GM12878 (cell line): ENCODE data around the gene FAT4. TPM values are rescaled to one million over a fixed set of nuclear protein-coding genes. Genes with fewer than 3 reads are reported as not detected.

Source experiments
- ATAC-seq: fragments of 200-7000 bp; cut with Tn5 transposase; 3 replicates; pipeline ENCODE4 v1.9.1; 2020; ENCODE audit warnings: mild to moderate bottlenecking, moderate library complexity
- BruUV-seq: library from RNA; stranded (reverse); fragments of 400-500 nt; replicated peaks from 2 replicates; lab custom pipeline; 2021; lab: Mats Ljungman, UMichigan
- CTCF ChIA-PET: fragments of 300-600 bp; sonication (Branson Sonifier 250); formaldehyde crosslinking; extraction: SDS; loops from one replicate; lab custom pipeline; 2021; ENCODE audit warnings: inconsistent platforms; lab: Yijun Ruan, JAX
- POLR2A ChIA-PET: fragments of 350-600 bp; formaldehyde crosslinking; extraction: SDS; loops from one replicate; lab custom pipeline; 2021; ENCODE audit warnings: inconsistent platforms; lab: Charles Lee
- RAD21 ChIA-PET: fragments of 300-600 bp; sonication (Branson Sonifier 250); formaldehyde crosslinking; loops from one replicate; lab custom pipeline; 2023; ENCODE audit warnings: antibody characterized with exemption; ENCODE audit not compliant: unreplicated experiment; lab: Charles Lee
- SMC1A ChIA-PET: fragments of 300-600 bp; sonication (Branson Sonifier 250); formaldehyde crosslinking; loops from one replicate; lab custom pipeline; 2023; ENCODE audit not compliant: unreplicated experiment, uncharacterized antibody; lab: Charles Lee
- DNase-seq: peaks from one replicate; pipeline ENCODE4 v3.0.0-alpha.2; 2011; ENCODE audit warnings: low read depth, low spot score
- FAIRE-seq: peaks from 3 replicates; lab custom pipeline; 2011; peaks lifted over from hg19 to GRCh38; lab: Jason Lieb, UNC
- H2AFZ ChIP-seq: 2 replicates; pipeline ENCODE4 v1.6.0; 2011; ENCODE audit warnings: low read depth, low read length, control low read depth; ENCODE audit not compliant: control insufficient read depth
- H3K27ac ChIP-seq: 2 replicates; pipeline ENCODE4 v1.5.1; 2011; ENCODE audit warnings: control low read depth; ENCODE audit not compliant: control insufficient read depth, insufficient read depth
- H3K27me3 ChIP-seq, 2 experiments: replicated peaks in 1 of 2; 2 replicates each; pipeline versions ENCODE4 v1.6.0 to v1.6.1; 2011; ENCODE audit warnings: low read length in 1 of 2; ENCODE audit not compliant: control insufficient read depth in 2 of 2, insufficient read depth in 2 of 2
- H3K36me3 ChIP-seq, 2 experiments: 2 replicates each; pipeline ENCODE4 v1.5.1; 2011; ENCODE audit warnings: low read length in 1 of 2; ENCODE audit not compliant: control insufficient read depth in 2 of 2, insufficient read depth in 2 of 2
- H3K4me1 ChIP-seq: 2 replicates; pipeline ENCODE4 v1.6.1; 2011; ENCODE audit warnings: mild to moderate bottlenecking, low read length, moderate library complexity, mixed read lengths; ENCODE audit not compliant: control insufficient read depth, insufficient read depth
- H3K4me2 ChIP-seq: 2 replicates; pipeline ENCODE4 v1.6.0; 2011; ENCODE audit warnings: control low read depth; ENCODE audit not compliant: control insufficient read depth, insufficient read depth
- H3K4me3 ChIP-seq: fragments of 200-600 bp; sonication (generic); 2 replicates; pipeline ENCODE4 v1.5.1; 2016
- H3K79me2 ChIP-seq: 2 replicates; pipeline ENCODE4 v1.6.0; 2011; ENCODE audit warnings: low read length; ENCODE audit not compliant: control insufficient read depth, insufficient read depth
- H3K9ac ChIP-seq: 2 replicates; pipeline ENCODE4 v1.8.0; 2011; ENCODE audit warnings: low read length, control low read depth, mixed read lengths; ENCODE audit not compliant: control insufficient read depth, insufficient read depth
- H3K9me3 ChIP-seq: replicated peaks from 3 replicates; pipeline ENCODE4 v1.5.1; 2011; ENCODE audit warnings: mild to moderate bottlenecking, low read length; ENCODE audit not compliant: control insufficient read depth, insufficient read depth
- H4K20me1 ChIP-seq: 2 replicates; pipeline ENCODE4 v1.6.0; 2011; ENCODE audit not compliant: control insufficient read depth, insufficient read depth
- FOS ChIP-seq: IDR thresholded peaks from 3 replicates; pipeline ENCODE4 v1.6.1; 2011; ENCODE audit warnings: borderline replicate concordance; ENCODE audit not compliant: insufficient read length; ENCODE audit errors: extremely low read depth
- HDAC2 ChIP-seq: fragments of 200-600 bp; sonication (generic); IDR thresholded peaks from 2 replicates; pipeline ENCODE4 v1.6.1; 2017
- HDAC6 ChIP-seq: fragments of 200-600 bp; sonication (generic); IDR thresholded peaks from one replicate; pipeline ENCODE4 v1.8.0; 2017; ENCODE audit warnings: antibody characterized with exemption; ENCODE audit not compliant: unreplicated experiment
- MEF2A ChIP-seq: IDR thresholded peaks from 2 replicates; pipeline ENCODE4 v1.6.1; 2011; ENCODE audit warnings: low read depth, mild to moderate bottlenecking, low read length, moderate library complexity; ENCODE audit not compliant: insufficient read depth
- NFIC ChIP-seq: IDR thresholded peaks from 2 replicates; pipeline ENCODE4 v1.6.1; 2012; ENCODE audit warnings: low read depth, mild to moderate bottlenecking, inconsistent platforms, low read length, moderate library complexity
- NRF1 ChIP-seq: conservative IDR thresholded peaks from 2 replicates; pipeline ENCODE4 v1.6.1; 2011; ENCODE audit warnings: mild to moderate bottlenecking, low read depth, low read length, improper control_type of control experiment
- PRDM15 ChIP-seq: fragments of 450-650 bp; formaldehyde crosslinking; IDR thresholded peaks from 2 replicates; pipeline ENCODE4 v1.4.0; 2020; ENCODE audit warnings: mild to moderate bottlenecking, moderate library complexity
- SIX5 ChIP-seq: IDR thresholded peaks from 2 replicates; pipeline ENCODE4 v1.6.1; 2011; ENCODE audit warnings: mild to moderate bottlenecking, low read depth, low read length, moderate library complexity; ENCODE audit not compliant: severe bottlenecking
- SMARCA5 ChIP-seq: fragments of 450-650 bp; IDR thresholded peaks from 2 replicates; pipeline ENCODE4 v1.6.1; 2017; ENCODE audit warnings: mild to moderate bottlenecking
- TAF1 ChIP-seq: IDR thresholded peaks from 2 replicates; pipeline ENCODE4 v1.6.1; 2011; ENCODE audit warnings: mild to moderate bottlenecking, low read depth, low read length, borderline replicate concordance
- TBL1XR1 ChIP-seq: IDR thresholded peaks from 2 replicates; pipeline ENCODE4 v1.6.1; 2012; ENCODE audit warnings: low read depth, low read length, improper control_type of control experiment
- USF2 ChIP-seq: IDR thresholded peaks from 2 replicates; pipeline ENCODE4 v1.6.1; 2011; ENCODE audit warnings: low read depth, low read length, improper control_type of control experiment, borderline replicate concordance
- WRNIP1 ChIP-seq: IDR thresholded peaks from 2 replicates; pipeline ENCODE4 v1.6.1; 2011; ENCODE audit warnings: low read depth, low read length, improper control_type of control experiment, borderline replicate concordance
- YBX1 ChIP-seq: fragments of 450-650 bp; IDR thresholded peaks from 2 replicates; pipeline ENCODE4 v1.6.1; 2016; ENCODE audit warnings: antibody characterized with exemption
- YY1 ChIP-seq: IDR thresholded peaks from 2 replicates; pipeline ENCODE4 v1.6.1; 2011; ENCODE audit warnings: low read depth, mild to moderate bottlenecking, low read length
- ZNF217 ChIP-seq: fragments of 450-650 bp; IDR thresholded peaks from 2 replicates; pipeline ENCODE4 v1.6.1; 2017; ENCODE audit warnings: antibody characterized with exemption, mild to moderate bottlenecking
- WGBS: methylation state at CpG from one replicate; pipeline ENCODE4 v1.1.6; 2016; ENCODE audit warnings: low lambda C conversion rate; ENCODE audit not compliant: insufficient replicate concordance, insufficient coverage; ENCODE audit errors: missing lambda C conversion rate; 5-methylcytosine and 5-hydroxymethylcytosine counted together
- in situ Hi-C: fragments of 300-500 bp; cut with MboI; formaldehyde crosslinking; loops from 9 replicates; pipeline ENCODE4 v1.14.3; 2018; ENCODE audit warnings: mixed read lengths
- intact Hi-C: fragments of 100-400 bp; cut with micrococcal nuclease; formaldehyde crosslinking; loops from one replicate; pipeline ENCODE4 v1.14.2; 2022; ENCODE audit not compliant: unreplicated experiment
- polyA plus RNA-seq, 11 experiments: library from polyadenylated mRNA; depleted of rRNA in 4 of 11; unstranded in 6 of 11; stranded (reverse) in 5 of 11; fragments of >200 nt; fragmentation: Nextera tagmentation in 4 of 11; fragmentation: Illumina TruSeq in 1 of 11; extraction: Ambion mirVana in 4 of 11; extraction: Trizol in 1 of 11; gene quantifications; 1 replicate in 1 of 11; 2 replicates in 10 of 11; pipeline versions ENCODE4 v1.2.1 to v1.2.3, GENCODE V29; 2011 to 2016; ENCODE audit warnings: inconsistent platforms in 2 of 11, missing spikeins in 2 of 11, low read depth in 1 of 11
- total RNA-seq, 4 experiments: library from RNA; depleted of rRNA in 3 of 4; stranded (reverse); fragments of >200 nt in 3 of 4; fragmentation: Illumina TruSeq in 1 of 4; extraction: Trizol in 1 of 4; gene quantifications; 2 replicates each; pipeline versions ENCODE4 v1.2.1 to v1.2.3, GENCODE V29; 2013 to 2021
- TF ChIP-seq, protein P1 (sequence below): fragments of 150-350 bp; IDR thresholded peaks from 2 replicates; pipeline ENCODE4 v1.6.1; 2016; ENCODE audit warnings: low read depth, low read length

FAT4 gene
- total and polyA plus RNA-seq, 10 of the 15 experiments (the other 5 are each of a cell fraction or from before 2014, with no cell fraction given), result 0.03 TPM; not detected in 9

DNA sequence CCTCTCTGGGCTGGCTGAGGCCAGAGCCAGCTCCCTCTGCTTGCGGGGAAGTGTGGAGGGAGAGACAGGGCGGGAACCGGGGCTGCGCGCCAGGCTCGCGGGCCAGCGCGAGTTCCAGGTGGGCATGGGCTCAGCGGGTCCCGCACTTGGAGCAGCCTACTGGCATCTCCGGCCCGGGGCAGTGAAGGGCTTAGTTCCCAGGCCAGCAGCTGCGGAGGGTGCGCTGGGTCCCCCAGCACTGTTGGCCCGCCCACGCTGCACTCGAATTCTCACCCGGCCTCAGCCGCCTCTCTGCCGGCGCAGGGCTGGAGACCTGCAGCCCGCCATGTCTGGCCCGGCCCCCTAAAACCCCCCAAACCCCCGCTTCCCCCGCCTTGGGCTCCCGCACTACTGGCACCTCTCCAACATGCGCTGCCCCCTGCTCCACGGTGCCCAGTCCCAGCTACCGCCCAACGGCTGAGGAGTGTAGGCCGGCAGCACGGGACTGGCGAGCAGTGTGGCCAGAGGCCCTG is 33.8 kb upstream of the FAT4 start:
- WGBS, result 84% methylated on average over 22 of the region's 34 CpGs
- Histone ChIP-seq H2AFZ (no peak overlapping the region), H3K27me3 (no peaks in the 10 kb centered on the region; a peak in 1 of 4 replicates), H3K4me2 (no peak overlapping the region), H4K20me1 (no peaks in the 10 kb centered on the region), H3K9me3 (no peaks in the 10 kb centered on the region), H3K36me3 (no peaks in the 10 kb centered on the region), H3K4me3 (no peak overlapping the region), H3K4me1 (no peaks in the 10 kb centered on the region), H3K27ac (no peak overlapping the region), H3K9ac (no peak overlapping the region), H3K79me2 (no peaks in the 10 kb centered on the region)
- DNase-seq, result no peak
- RAD21 ChIA-PET, result interaction anchor here (4.2 kb wide), 1 partner anchor 947 kb away, joined by 27 read pairs; no protein-coding TSS in a partner anchor
- intact Hi-C loops (loop anchor here (5.0 kb wide), 1 partner anchor 564 kb away; no protein-coding TSS in a partner anchor), in situ Hi-C loops (loop anchor here (25.0 kb wide), 1 partner anchor 944 kb away; no protein-coding TSS in a partner anchor)
- ATAC-seq, result no peak
- SMC1A ChIA-PET, result no interaction called here
- FAIRE-seq, result no peak
- POLR2A ChIA-PET, result no interaction called here
- BruUV-seq, result no TSS peak
- CTCF ChIA-PET, result interaction anchor here (4.0 kb wide), 1 partner anchor 947 kb away, joined by 45 read pairs; no protein-coding TSS in a partner anchor
- TF ChIP-seq FOS (no peak), MEF2A (no peak), NFIC (no peak), WRNIP1 (no peak), PRDM15 (CRISPR knock-in tag) (no peak), ZNF217 (no peak), HDAC2 (no peak), YY1 (no peak), HDAC6 (no peak), SMARCA5 (no peak), NRF1 (no peak), YBX1 (no peak), TAF1 (no peak), TBL1XR1 (no peak), USF2 (no peak), SIX5 (no peak)
- TF ChIP-seq, protein P1, sequence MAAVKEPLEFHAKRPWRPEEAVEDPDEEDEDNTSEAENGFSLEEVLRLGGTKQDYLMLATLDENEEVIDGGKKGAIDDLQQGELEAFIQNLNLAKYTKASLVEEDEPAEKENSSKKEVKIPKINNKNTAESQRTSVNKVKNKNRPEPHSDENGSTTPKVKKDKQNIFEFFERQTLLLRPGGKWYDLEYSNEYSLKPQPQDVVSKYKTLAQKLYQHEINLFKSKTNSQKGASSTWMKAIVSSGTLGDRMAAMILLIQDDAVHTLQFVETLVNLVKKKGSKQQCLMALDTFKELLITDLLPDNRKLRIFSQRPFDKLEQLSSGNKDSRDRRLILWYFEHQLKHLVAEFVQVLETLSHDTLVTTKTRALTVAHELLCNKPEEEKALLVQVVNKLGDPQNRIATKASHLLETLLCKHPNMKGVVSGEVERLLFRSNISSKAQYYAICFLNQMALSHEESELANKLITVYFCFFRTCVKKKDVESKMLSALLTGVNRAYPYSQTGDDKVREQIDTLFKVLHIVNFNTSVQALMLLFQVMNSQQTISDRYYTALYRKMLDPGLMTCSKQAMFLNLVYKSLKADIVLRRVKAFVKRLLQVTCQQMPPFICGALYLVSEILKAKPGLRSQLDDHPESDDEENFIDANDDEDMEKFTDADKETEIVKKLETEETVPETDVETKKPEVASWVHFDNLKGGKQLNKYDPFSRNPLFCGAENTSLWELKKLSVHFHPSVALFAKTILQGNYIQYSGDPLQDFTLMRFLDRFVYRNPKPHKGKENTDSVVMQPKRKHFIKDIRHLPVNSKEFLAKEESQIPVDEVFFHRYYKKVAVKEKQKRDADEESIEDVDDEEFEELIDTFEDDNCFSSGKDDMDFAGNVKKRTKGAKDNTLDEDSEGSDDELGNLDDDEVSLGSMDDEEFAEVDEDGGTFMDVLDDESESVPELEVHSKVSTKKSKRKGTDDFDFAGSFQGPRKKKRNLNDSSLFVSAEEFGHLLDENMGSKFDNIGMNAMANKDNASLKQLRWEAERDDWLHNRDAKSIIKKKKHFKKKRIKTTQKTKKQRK, result no peak
